K562 (cell line): Measurements from ENCODE around the gene IL31RA.

Source experiments
- ZEB2 ChIP-seq: fragments of 450-650 bp; IDR thresholded peaks from 2 replicates; pipeline ENCODE4 v1.6.1; 2016
- TF ChIP-seq, protein P1 (sequence below): IDR thresholded peaks from 2 replicates; pipeline ENCODE4 v1.6.1; 2011; ENCODE audit warnings: borderline replicate concordance, low read depth, mild to moderate bottlenecking, moderate library complexity, low read length; ENCODE audit not compliant: insufficient read depth, poor library complexity, severe bottlenecking

DNA sequence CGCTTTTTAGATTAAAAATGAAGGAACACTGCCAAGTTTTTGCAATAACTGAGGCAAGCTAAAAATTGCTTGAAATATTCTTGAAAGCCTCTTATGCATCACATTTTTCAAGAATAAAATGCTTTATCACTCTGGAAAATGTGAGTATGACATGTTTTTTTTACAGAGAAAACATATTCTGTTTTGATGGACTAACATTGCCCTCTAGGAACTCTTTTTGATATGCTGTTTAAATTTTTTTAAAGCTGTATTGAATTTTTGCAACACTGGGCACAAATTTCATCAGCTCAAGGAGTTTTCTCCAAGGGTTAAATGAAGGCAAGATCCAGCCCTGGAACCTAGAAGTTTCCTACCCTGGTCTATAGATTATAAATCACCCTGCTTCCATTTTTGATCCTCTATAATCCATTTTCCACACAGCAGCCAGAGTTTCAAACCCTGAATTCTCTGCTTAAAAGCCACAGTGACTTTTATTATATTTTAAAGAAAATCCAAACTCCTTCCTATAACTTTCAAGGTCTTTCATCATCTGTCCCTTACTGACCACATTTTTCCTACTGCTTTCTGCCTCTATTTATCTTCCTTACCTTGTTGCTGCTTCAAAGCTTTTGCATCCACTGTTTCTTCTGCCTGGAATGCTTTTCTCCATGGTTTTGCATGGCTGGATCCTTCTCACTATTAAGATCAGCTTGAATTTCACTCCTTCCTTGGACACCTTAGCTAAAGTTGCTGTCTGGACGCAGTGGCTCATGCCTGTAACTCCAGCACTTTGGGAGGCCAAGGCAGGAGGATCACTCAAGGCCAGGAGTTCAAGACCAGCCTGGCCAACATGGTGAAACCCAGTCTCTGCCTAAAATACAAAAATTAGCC is 60.9 kb downstream of the IL31RA start:
- TF ChIP-seq ZEB2 = no peak
- TF ChIP-seq, protein P1, sequence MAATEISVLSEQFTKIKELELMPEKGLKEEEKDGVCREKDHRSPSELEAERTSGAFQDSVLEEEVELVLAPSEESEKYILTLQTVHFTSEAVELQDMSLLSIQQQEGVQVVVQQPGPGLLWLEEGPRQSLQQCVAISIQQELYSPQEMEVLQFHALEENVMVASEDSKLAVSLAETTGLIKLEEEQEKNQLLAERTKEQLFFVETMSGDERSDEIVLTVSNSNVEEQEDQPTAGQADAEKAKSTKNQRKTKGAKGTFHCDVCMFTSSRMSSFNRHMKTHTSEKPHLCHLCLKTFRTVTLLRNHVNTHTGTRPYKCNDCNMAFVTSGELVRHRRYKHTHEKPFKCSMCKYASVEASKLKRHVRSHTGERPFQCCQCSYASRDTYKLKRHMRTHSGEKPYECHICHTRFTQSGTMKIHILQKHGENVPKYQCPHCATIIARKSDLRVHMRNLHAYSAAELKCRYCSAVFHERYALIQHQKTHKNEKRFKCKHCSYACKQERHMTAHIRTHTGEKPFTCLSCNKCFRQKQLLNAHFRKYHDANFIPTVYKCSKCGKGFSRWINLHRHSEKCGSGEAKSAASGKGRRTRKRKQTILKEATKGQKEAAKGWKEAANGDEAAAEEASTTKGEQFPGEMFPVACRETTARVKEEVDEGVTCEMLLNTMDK = no peak
